ENCODE measurements around the gene TIMP3.

GRCh38 chr22:32849501-32849900 lies 48.0 kb downstream of the TIMP3 start:
- TF ChIP-seq CTCF (IDR thresholded peaks at IDR 0.05) (no peak), POLR2AphosphoS5 (IDR thresholded peaks at IDR 0.05) (peak in 1 of 2 donors; percentile 12), EP300 (IDR thresholded peaks at IDR 0.05) (no peak)

Data from esophagus muscularis mucosa (tissue), 4 donors.